ENCODE results near the gene BMP6. TPM values are rescaled to one million over a fixed set of nuclear protein-coding genes. Genes with fewer than 3 reads are reported as not detected.

BMP6 gene
- total and polyA plus RNA-seq, 8 donors: 2.3 to 18.7 (median 3.7) TPM

DNA sequence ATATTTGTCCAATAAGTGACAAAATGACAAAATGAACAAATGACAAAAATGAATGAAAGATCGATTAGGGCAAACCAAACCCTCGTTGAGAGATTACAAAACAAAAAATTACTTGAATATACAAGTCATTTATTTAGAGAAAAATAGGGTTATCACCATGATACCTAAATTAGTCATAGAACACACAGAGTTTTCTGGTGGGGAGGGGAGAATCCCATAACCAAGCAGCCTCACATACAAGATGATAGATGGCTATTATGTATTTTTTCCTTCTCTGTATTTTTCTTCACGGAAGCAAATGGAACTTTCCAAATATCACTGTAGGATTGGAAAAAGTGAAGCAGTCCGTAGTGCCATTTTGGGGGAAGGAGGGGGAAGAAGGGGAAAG lies 28.5 kb upstream of the BMP6 start:
- Histone ChIP-seq H3K4me3 (no peak overlapping the region), H3K36me3 (no peaks in the 10 kb centered on the region), H3K27me3 (no peaks in the 10 kb centered on the region), H3K27ac (peak overlapping the region; percentile 33 to 90), H3K4me1 (peaks cover 0 to 10% of the 10 kb centered on the region in 2 donors), H3K9me3 (no peaks in the 10 kb centered on the region)
- TF ChIP-seq, protein P1, sequence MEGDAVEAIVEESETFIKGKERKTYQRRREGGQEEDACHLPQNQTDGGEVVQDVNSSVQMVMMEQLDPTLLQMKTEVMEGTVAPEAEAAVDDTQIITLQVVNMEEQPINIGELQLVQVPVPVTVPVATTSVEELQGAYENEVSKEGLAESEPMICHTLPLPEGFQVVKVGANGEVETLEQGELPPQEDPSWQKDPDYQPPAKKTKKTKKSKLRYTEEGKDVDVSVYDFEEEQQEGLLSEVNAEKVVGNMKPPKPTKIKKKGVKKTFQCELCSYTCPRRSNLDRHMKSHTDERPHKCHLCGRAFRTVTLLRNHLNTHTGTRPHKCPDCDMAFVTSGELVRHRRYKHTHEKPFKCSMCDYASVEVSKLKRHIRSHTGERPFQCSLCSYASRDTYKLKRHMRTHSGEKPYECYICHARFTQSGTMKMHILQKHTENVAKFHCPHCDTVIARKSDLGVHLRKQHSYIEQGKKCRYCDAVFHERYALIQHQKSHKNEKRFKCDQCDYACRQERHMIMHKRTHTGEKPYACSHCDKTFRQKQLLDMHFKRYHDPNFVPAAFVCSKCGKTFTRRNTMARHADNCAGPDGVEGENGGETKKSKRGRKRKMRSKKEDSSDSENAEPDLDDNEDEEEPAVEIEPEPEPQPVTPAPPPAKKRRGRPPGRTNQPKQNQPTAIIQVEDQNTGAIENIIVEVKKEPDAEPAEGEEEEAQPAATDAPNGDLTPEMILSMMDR (IDR thresholded peaks at IDR 0.05): no peak
- no peak for ATAC-seq
- intact Hi-C loops (cut with DNase I): no loop called here
- no peak for DNase-seq

DNA sequence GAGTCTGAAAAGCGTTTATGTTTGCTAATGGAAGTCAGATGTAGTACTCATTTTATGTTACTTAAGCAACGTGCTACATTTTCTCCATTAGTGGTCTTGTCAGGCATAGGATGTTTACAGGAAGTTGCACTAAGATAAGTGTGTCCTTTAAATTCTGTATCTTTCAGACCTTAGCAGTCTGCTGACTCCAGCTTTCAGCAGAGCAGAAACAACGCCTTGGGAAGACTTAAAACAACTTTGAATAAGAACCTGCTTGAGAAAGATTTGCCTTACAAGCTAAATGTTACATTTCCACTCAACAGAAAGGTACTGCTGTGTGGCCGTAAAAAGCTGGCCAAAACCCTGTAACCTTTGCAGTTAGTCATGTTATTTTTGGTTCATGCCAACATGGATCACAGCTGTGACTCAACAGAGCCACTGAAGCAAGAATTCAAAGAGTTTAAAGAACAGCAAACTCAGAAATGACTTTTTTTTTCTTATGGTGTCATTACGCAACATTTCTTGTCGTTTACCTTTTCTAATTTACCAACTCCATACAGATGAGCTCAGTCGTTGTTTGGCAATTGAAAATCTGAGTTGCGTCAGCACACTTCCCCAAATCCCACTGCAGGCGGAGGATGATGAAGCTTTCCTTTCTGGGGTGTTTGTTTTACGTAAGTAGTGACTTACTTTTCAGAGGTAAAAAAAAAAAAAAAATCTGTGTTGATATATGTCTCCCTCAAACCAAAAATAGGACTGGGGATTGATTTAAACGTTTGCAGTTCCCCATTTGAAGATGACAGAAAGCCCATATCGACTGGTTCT lies 27.9 kb upstream of the BMP6 start:
- Histone ChIP-seq H3K9me3 (no peaks in the 10 kb centered on the region), H3K27me3 (no peaks in the 10 kb centered on the region), H3K36me3 (no peaks in the 10 kb centered on the region), H3K27ac (peak overlapping the region; percentile 33 to 90), H3K4me3 (no peak overlapping the region), H3K4me1 (peaks cover 0 to 10% of the 10 kb centered on the region in 2 donors)
- peak in 3 of 4 donors; percentile 26 to 64 (median 46) for DNase-seq
- ATAC-seq: peak; percentile 86
- intact Hi-C loops (cut with DNase I): no loop called here
- TF ChIP-seq, protein P1 (IDR thresholded peaks at IDR 0.05): no peak

DNA sequence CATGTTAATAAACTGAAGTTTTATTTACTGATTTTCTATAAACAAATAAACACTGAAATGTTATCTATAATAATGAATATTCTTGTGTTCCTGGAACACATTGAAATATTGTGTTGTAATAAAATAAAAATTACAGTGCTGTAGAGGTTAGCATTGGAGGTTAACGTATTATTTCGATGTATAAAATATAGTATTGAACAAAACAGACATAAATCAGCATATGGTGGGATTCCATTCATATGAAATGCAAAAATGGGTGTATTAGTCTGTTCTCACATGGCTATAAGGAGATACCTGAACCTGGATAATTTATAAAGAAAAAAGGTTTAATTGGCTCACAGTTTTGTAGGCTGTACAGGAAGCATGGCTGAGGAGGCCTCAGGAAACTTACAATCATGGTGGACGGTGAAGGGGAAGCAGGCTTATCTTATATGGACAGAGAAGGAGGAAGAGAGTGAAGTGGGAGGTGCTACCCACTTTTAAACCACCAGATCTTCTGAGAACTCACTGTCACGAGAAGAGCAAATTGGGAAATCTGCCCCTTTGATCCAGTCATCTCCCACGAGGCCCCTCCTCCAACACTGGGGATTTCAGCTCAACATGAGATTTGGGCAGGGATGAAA lies 24.6 kb upstream of the BMP6 start:
- TF ChIP-seq, protein P1 (IDR thresholded peaks at IDR 0.05): no peak
- no peaks in the 10 kb centered on the region for H3K9me3 ChIP-seq
- DNase-seq (no peak), ATAC-seq (no peak)
- peaks cover 0 to 10% of the 10 kb centered on the region in 2 donors for H3K4me1 ChIP-seq
- H3K27ac ChIP-seq: no peak overlapping the region
- intact Hi-C loops (cut with DNase I): no loop called here
- no peaks in the 10 kb centered on the region for H3K27me3 ChIP-seq
- H3K4me3 ChIP-seq: no peak overlapping the region
- no peaks in the 10 kb centered on the region for H3K36me3 ChIP-seq

DNA sequence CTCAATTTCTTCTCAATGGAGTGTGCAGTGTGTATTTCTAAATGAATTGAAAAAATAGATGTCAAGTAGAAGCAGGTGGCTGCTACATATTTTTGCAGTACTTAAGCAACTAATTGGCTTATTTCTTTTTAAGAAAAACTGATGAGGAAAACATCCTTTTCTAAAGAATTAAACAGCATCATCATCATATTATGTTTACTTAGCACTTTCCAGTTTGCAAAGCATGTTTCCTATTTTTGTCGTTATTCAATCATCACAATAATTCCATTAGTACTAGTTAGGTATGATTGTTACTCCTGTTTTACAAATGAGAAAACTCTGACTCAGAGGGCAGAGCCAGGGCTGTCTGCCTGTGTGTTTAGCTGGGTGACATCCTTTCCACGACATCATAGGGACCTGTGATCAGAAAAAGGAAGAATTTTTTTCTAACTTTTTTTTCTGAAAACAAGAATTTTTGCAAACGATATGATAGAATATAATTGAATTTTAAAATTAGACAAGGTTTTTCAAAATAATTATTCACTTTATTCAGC lies 22.7 kb upstream of the BMP6 start:
- H3K36me3 ChIP-seq: no peaks in the 10 kb centered on the region
- ATAC-seq (no peak), DNase-seq (no peak)
- H3K4me3 ChIP-seq: no peak overlapping the region
- H3K27me3 ChIP-seq: no peaks in the 10 kb centered on the region
- H3K27ac ChIP-seq: no peak overlapping the region
- TF ChIP-seq, protein P1 (IDR thresholded peaks at IDR 0.05): no peak
- H3K4me1 ChIP-seq: peaks cover 0 to 3% of the 10 kb centered on the region in 2 donors
- H3K9me3 ChIP-seq: no peaks in the 10 kb centered on the region
- intact Hi-C loops (cut with DNase I): no loop called here

DNA sequence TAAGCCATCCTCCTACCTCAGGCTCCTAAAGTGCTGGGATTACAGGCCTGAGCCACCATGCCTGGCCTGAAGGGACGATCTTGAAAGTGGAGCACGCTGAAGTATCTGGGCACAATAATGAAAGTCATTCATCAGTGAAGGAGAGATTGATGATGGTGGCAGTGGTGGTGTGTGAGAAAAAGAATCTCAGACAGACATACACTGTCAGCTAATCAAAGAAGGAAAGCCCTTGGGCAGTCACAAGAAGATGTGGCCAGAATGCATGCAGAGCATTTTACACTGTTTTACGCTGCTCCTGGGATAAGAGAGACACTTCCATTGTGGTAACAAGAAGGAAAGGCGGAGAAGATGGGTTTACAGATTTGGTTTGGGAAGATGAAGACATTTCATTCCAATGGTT lies 20.4 kb upstream of the BMP6 start:
- TF ChIP-seq, protein P1 (IDR thresholded peaks at IDR 0.05): no peak
- H3K4me1 ChIP-seq: no peaks in the 10 kb centered on the region
- H3K27me3 ChIP-seq: no peaks in the 10 kb centered on the region
- ATAC-seq: no peak
- H3K4me3 ChIP-seq: no peak overlapping the region
- no peak overlapping the region for H3K27ac ChIP-seq
- DNase-seq: no peak
- H3K36me3 ChIP-seq: no peaks in the 10 kb centered on the region
- no peaks in the 10 kb centered on the region for H3K9me3 ChIP-seq
- intact Hi-C loops (cut with DNase I): no loop called here

Data from left lung (tissue), 10 donors.